Activated gamma-delta T cell treated with anti-CD3 and anti-CD28 coated beads, Interleukin-2, amount 50 U/mL, for 16 hours (primary cell): Measurements from ENCODE around the gene KRTAP5-2.

Source experiments
- DNase-seq: peaks from one replicate; pipeline ENCODE4 v3.0.0-alpha.2; 2020; ENCODE audit warnings: low read depth

KRTAP5-2 gene

GRCh38 chr11:1555713-1556153 is 42.4 kb downstream of the KRTAP5-2 start:
- no peak for DNase-seq

GRCh38 chr11:1554981-1555712 is 42.9 kb downstream of the KRTAP5-2 start:
- no peak for DNase-seq

- no peak for DNase-seq
Observed at GRCh38 chr11:1553808-1554594, 44.1 kb downstream of the KRTAP5-2 start.

GRCh38 chr11:1549338-1550330 is 48.5 kb downstream of the KRTAP5-2 start:
- DNase-seq, result no peak

- DNase-seq, result no peak
Observed at GRCh38 chr11:1548221-1549070, 49.6 kb downstream of the KRTAP5-2 start.

- DNase-seq, result no peak
Observed at GRCh38 chr11:1547467-1548098, 50.5 kb downstream of the KRTAP5-2 start.
